Left lung (tissue), 10 donors: ENCODE results near the gene ZNF227. TPM values are rescaled to one million over a fixed set of nuclear protein-coding genes. Genes with fewer than 3 reads are reported as not detected.

ENCODE experiments used
- ATAC-seq: fragments of 200-7000 bp; cut with Tn5 transposase; one replicate; pipeline ENCODE4 v1.9.1; 2020; ENCODE audit warnings: moderate library complexity
- DNase-seq, 4 donors: peaks; one replicate each; pipeline ENCODE4 v3.0.0-alpha.2; 2013 to 2020
- H3K27ac ChIP-seq, 2 donors: fragments of 200-600 bp; sonication (generic) in 1 of 2; one replicate each; pipeline versions ENCODE4 v1.5.0 to v1.8.0; 2020 to 2021
- H3K27me3 ChIP-seq, 2 donors: fragments of 200-600 bp; sonication (generic) in 1 of 2; one replicate each; pipeline versions ENCODE4 v1.5.0 to v1.8.0; 2020 to 2021
- H3K36me3 ChIP-seq, 2 donors: fragments of 200-600 bp; sonication (generic) in 1 of 2; one replicate each; pipeline versions ENCODE4 v1.5.0 to v1.8.0; 2020 to 2021
- H3K4me1 ChIP-seq, 2 donors: fragments of 200-600 bp; one replicate each; pipeline ENCODE4 v1.8.0; 2021
- H3K4me3 ChIP-seq, 2 donors: fragments of 200-600 bp; sonication (generic) in 1 of 2; one replicate each; pipeline versions ENCODE4 v1.5.0 to v1.8.0; 2020 to 2021; ENCODE audit warnings: mild to moderate bottlenecking in 1 of 2
- H3K9me3 ChIP-seq, 2 donors: fragments of 200-600 bp; sonication (generic) in 1 of 2; one replicate each; pipeline versions ENCODE4 v1.5.0 to v1.8.0; 2020 to 2021
- CTCF ChIP-seq, 2 donors: fragments of 200-600 bp; sonication (generic) in 1 of 2; IDR thresholded peaks; one replicate each; pipeline versions ENCODE4 v1.5.0 to v1.8.0; 2021; ENCODE audit warnings: antibody characterized with exemption in 2 of 2
- intact Hi-C, 2 donors: fragments of 100-400 bp; cut with DNase I; formaldehyde crosslinking; loops; one replicate each; pipeline versions ENCODE4 v1.11.2 to v1.14.2; 2022
- polyA plus RNA-seq, 6 donors: library from polyadenylated mRNA; unstranded; fragments of 120-200 nt; gene quantifications; one replicate each; pipeline ENCODE4 v1.2.1, GENCODE V29; 2013; ENCODE audit not compliant: insufficient read length in 6 of 6
- total RNA-seq, 2 donors: library from RNA; stranded (reverse); fragmentation: NEBNext Ultra II Directional; extraction: Animal tissue kit (Norgen Biotek cat#: 25700); gene quantifications; one replicate each; pipeline ENCODE4 v1.2.1, GENCODE V29; 2021
- donor health status: DM: no; HTN: yes; CAD: no.
- donor health status: DM: no; HTN: no; CAD: no.

Gene ZNF227
- total and polyA plus RNA-seq, 8 donors, result 13.3 to 34.9 (median 27.0) TPM

DNA sequence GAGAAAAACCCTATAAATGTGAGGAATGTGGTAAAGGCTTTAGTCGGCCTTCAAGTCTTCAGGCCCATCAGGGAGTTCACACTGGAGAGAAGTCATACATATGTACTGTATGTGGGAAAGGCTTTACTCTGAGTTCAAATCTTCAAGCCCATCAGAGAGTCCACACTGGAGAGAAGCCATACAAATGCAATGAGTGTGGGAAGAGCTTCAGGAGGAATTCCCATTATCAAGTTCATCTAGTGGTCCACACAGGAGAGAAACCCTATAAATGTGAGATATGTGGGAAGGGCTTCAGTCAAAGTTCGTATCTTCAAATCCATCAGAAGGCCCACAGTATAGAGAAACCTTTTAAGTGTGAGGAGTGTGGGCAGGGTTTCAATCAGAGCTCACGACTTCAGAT, 35.7 kb upstream of the ZNF227 start:
- Histone ChIP-seq H3K9me3 (peaks cover 13 to 100% of the 10 kb centered on the region in 2 donors), H3K4me3 (no peak overlapping the region), H3K27ac (no peak overlapping the region), H3K27me3 (no peaks in the 10 kb centered on the region), H3K4me1 (no peaks in the 10 kb centered on the region), H3K36me3 (peaks cover 13 to 59% of the 10 kb centered on the region in 2 donors)
- TF ChIP-seq CTCF (IDR thresholded peaks at IDR 0.05), result no peak
- intact Hi-C loops, result no loop called here
- DNase-seq (no peak), ATAC-seq (no peak)

- H3K36me3 ChIP-seq, result peaks cover under 1 to 15% of the 10 kb centered on the region in 2 donors
- no peak overlapping the region for H3K4me3 ChIP-seq
- no peaks in the 10 kb centered on the region for H3K27me3 ChIP-seq
- no peak for DNase-seq
- no peak for TF ChIP-seq CTCF (IDR thresholded peaks at IDR 0.05)
- intact Hi-C loops, result no loop called here
- H3K4me1 ChIP-seq, result no peaks in the 10 kb centered on the region
- ATAC-seq, result no peak
- H3K27ac ChIP-seq, result no peak overlapping the region
- H3K9me3 ChIP-seq, result peaks cover 13 to 100% of the 10 kb centered on the region in 2 donors
Measured at GRCh38 chr19:44180968-44181367, 31.4 kb upstream of the ZNF227 start.

GRCh38 chr19:44182145-44182544, 30.2 kb upstream of the ZNF227 start:
- Histone ChIP-seq H3K27me3 (no peaks in the 10 kb centered on the region), H3K36me3 (peaks cover 0 to 4% of the 10 kb centered on the region in 2 donors), H3K4me1 (no peaks in the 10 kb centered on the region), H3K9me3 (peaks cover 7 to 99% of the 10 kb centered on the region in 2 donors), H3K4me3 (no peak overlapping the region), H3K27ac (no peak overlapping the region)
- ATAC-seq, result no peak
- TF ChIP-seq CTCF (IDR thresholded peaks at IDR 0.05), result no peak
- intact Hi-C loops, result no loop called here
- DNase-seq, result no peak

GRCh38 chr19:44190020-44190419, 22.3 kb upstream of the ZNF227 start:
- no peaks in the 10 kb centered on the region for H3K27me3 ChIP-seq
- H3K9me3 ChIP-seq, result peaks cover 0 to 93% of the 10 kb centered on the region in 2 donors
- H3K4me3 ChIP-seq, result no peak overlapping the region
- ATAC-seq, result no peak
- no peaks in the 10 kb centered on the region for H3K4me1 ChIP-seq
- no peak for TF ChIP-seq CTCF (IDR thresholded peaks at IDR 0.05)
- no peaks in the 10 kb centered on the region for H3K36me3 ChIP-seq
- intact Hi-C loops, result no loop called here
- DNase-seq, result no peak
- H3K27ac ChIP-seq, result no peak overlapping the region

GRCh38 chr19:44192127-44192526, 20.2 kb upstream of the ZNF227 start:
- no peaks in the 10 kb centered on the region for H3K4me1 ChIP-seq
- ATAC-seq, result no peak
- intact Hi-C loops, result no loop called here

More at GRCh38 chr19:44192127-44192526, 20.2 kb upstream of the ZNF227 start:
- Histone ChIP-seq H3K9me3 (peaks cover 0 to 93% of the 10 kb centered on the region in 2 donors), H3K36me3 (no peaks in the 10 kb centered on the region), H3K27me3 (no peaks in the 10 kb centered on the region), H3K27ac (no peak overlapping the region), H3K4me3 (no peak overlapping the region)
- DNase-seq, result no peak
- TF ChIP-seq CTCF (IDR thresholded peaks at IDR 0.05), result no peak
